ENCODE data around the gene UQCC2. TPM values are rescaled to one million over a fixed set of nuclear protein-coding genes. Genes with fewer than 3 reads are reported as not detected.

UQCC2 gene
- polyA plus RNA-seq, 1 of the 3 experiments (the other 2 are of a cell fraction): 59.0 TPM

DNA sequence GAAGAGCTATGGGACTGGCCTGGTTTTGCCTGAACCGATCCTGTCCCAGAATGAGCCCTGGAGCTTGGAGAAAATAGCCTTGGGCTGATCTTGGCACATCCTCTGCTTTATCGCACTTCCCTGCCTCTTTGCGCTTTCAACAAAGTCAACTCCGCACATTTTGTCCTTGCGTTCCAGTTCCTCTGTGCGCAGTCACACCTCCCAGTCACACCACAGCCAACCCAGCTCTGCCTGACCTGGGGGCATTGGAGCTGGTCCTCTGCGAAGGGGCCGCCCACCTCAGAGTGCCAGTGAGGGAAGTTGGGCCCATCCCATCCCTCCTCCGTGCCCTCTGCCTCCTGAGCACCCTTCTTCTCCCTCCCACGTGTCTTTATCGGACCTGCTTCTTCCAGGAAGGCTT, 16.9 kb upstream of the UQCC2 start:
- no peaks in the 10 kb centered on the region for H3K9me3 ChIP-seq
- no peak overlapping the region for H2AFZ ChIP-seq (ENCODE audit: low read depth)
- CTCF ChIA-PET: interaction anchor here (0.9 to 8.2 kb wide), 3 partner anchors 16 to 41 kb away, joined by 3 to 59 read pairs (median 3); partner anchors contain the start of gene UQCC2
- DNase-seq: no peak
- no peaks in the 10 kb centered on the region for H3K79me2 ChIP-seq (ENCODE audit: insufficient read depth)
- 81% methylated on average over 11 of the region's 11 CpGs for WGBS (ENCODE audit: low lambda C conversion rate)
- H3K27ac ChIP-seq (ENCODE audit: low read depth in 2 of 2, low read length in 1 of 2): no peak overlapping the region
- TF ChIP-seq GATA2 (CRISPR knock-in tag; IDR thresholded peaks at IDR 0.05) (no peak), FOXM1 (IDR thresholded peaks at IDR 0.05; ENCODE audit: low read depth) (no peak)
- no peak overlapping the region for H3K4me3 ChIP-seq (ENCODE audit: low read depth in 2 of 2, low read length in 1 of 2)
- H3K9me2 ChIP-seq: no peaks in the 10 kb centered on the region
- no peaks in the 10 kb centered on the region; a peak in 1 of 4 replicates for H3K4me1 ChIP-seq (ENCODE audit: control insufficient read depth in 1 of 2, insufficient read depth in 2 of 2, low read depth in 1 of 2, low read length in 1 of 2)
- no peak overlapping the region for H3K4me2 ChIP-seq
- H3F3A ChIP-seq (replicated peaks; ENCODE audit: insufficient read depth): no peaks in the 10 kb centered on the region
- H3K27me3 ChIP-seq (ENCODE audit: insufficient read depth): peaks cover 41% of the 10 kb centered on the region
- H3K9ac ChIP-seq: no peak overlapping the region
- no peaks in the 10 kb centered on the region for H4K20me1 ChIP-seq (ENCODE audit: insufficient read depth)
- no peaks in the 10 kb centered on the region for H3K36me3 ChIP-seq (replicated peaks in 1 of 2; ENCODE audit: control insufficient read depth in 1 of 2, insufficient read depth in 2 of 2, low read length in 1 of 2)
- POLR2A ChIA-PET: no interaction called here

DNA sequence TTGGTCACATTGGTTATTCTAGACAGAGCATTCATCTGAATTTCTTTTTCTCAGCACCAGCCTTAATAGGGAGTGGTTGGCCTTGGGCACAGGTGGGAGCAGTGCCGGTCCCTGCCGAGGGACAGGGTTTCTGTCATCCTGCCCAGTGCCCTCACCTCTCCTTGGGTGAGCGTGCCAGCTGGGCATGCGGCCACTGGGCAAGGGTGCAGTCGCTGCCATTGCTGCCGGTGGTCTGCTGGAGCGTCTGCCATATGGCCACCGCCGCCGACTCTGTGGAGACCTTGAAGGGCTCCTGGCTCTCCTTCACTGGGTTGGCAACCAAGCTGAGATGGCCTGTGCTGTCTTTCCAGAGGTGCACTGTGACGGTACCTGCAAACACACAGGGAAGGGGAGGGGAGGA, 16.4 kb upstream of the UQCC2 start:
- no peak overlapping the region for H3K27ac ChIP-seq (ENCODE audit: low read depth in 2 of 2, low read length in 1 of 2)
- H3K4me3 ChIP-seq (ENCODE audit: low read depth in 2 of 2, low read length in 1 of 2): no peak overlapping the region
- no peak overlapping the region for H2AFZ ChIP-seq (ENCODE audit: low read depth)
- ChIA-PET CTCF (interaction anchor here (0.9 to 8.2 kb wide), 3 partner anchors 14 to 16 kb away, joined by 3 to 59 read pairs (median 3); partner anchors contain the start of gene UQCC2), POLR2A (no interaction called here)
- no peaks in the 10 kb centered on the region for H3K9me3 ChIP-seq
- H3F3A ChIP-seq (replicated peaks; ENCODE audit: insufficient read depth): no peaks in the 10 kb centered on the region
- H3K27me3 ChIP-seq (ENCODE audit: insufficient read depth): peaks cover 45% of the 10 kb centered on the region
- no peaks in the 10 kb centered on the region; a peak in 1 of 4 replicates for H3K4me1 ChIP-seq (ENCODE audit: control insufficient read depth in 1 of 2, insufficient read depth in 2 of 2, low read depth in 1 of 2, low read length in 1 of 2)
- H4K20me1 ChIP-seq (ENCODE audit: insufficient read depth): no peaks in the 10 kb centered on the region
- no peak for TF ChIP-seq USF2 (IDR thresholded peaks at IDR 0.05; ENCODE audit: borderline replicate concordance, low read depth, low read length)
- no peak for TF ChIP-seq GABPA (IDR thresholded peaks at IDR 0.05; ENCODE audit: low read depth)
- no peak for TF ChIP-seq RFX5 (IDR thresholded peaks at IDR 0.05; ENCODE audit: low read length)
- TF ChIP-seq MEF2A (IDR thresholded peaks at IDR 0.05; ENCODE audit: borderline replicate concordance, low read depth): no peak
- TF ChIP-seq RAD21 (IDR thresholded peaks at IDR 0.05; ENCODE audit: low read length): no peak
- TF ChIP-seq, protein P1, sequence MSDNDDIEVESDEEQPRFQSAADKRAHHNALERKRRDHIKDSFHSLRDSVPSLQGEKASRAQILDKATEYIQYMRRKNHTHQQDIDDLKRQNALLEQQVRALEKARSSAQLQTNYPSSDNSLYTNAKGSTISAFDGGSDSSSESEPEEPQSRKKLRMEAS (IDR thresholded peaks at IDR 0.05; ENCODE audit: low read depth): no peak
- TF ChIP-seq RXRA (IDR thresholded peaks at IDR 0.05; ENCODE audit: borderline replicate concordance, low read depth): no peak
- no peak for TF ChIP-seq ELF1 (IDR thresholded peaks at IDR 0.05)
- TF ChIP-seq TEAD4 (IDR thresholded peaks at IDR 0.05; ENCODE audit: borderline replicate concordance, insufficient read depth): no peak
- TF ChIP-seq, protein P2, sequence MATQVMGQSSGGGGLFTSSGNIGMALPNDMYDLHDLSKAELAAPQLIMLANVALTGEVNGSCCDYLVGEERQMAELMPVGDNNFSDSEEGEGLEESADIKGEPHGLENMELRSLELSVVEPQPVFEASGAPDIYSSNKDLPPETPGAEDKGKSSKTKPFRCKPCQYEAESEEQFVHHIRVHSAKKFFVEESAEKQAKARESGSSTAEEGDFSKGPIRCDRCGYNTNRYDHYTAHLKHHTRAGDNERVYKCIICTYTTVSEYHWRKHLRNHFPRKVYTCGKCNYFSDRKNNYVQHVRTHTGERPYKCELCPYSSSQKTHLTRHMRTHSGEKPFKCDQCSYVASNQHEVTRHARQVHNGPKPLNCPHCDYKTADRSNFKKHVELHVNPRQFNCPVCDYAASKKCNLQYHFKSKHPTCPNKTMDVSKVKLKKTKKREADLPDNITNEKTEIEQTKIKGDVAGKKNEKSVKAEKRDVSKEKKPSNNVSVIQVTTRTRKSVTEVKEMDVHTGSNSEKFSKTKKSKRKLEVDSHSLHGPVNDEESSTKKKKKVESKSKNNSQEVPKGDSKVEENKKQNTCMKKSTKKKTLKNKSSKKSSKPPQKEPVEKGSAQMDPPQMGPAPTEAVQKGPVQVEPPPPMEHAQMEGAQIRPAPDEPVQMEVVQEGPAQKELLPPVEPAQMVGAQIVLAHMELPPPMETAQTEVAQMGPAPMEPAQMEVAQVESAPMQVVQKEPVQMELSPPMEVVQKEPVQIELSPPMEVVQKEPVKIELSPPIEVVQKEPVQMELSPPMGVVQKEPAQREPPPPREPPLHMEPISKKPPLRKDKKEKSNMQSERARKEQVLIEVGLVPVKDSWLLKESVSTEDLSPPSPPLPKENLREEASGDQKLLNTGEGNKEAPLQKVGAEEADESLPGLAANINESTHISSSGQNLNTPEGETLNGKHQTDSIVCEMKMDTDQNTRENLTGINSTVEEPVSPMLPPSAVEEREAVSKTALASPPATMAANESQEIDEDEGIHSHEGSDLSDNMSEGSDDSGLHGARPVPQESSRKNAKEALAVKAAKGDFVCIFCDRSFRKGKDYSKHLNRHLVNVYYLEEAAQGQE (IDR thresholded peaks at IDR 0.05; ENCODE audit: low read depth, low read length): no peak
- no peak for TF ChIP-seq RCOR1 (IDR thresholded peaks at IDR 0.05; ENCODE audit: low read length)
- TF ChIP-seq NFIC (IDR thresholded peaks at IDR 0.05; ENCODE audit: borderline replicate concordance): no peak
- TF ChIP-seq TAF1 (IDR thresholded peaks at IDR 0.05; ENCODE audit: borderline replicate concordance, low read depth, low read length): no peak
- no peak for TF ChIP-seq FOSL2 (IDR thresholded peaks at IDR 0.05; ENCODE audit: borderline replicate concordance, low read depth)
- TF ChIP-seq YY1 (IDR thresholded peaks at IDR 0.05; ENCODE audit: low read depth): no peak
- no peak for TF ChIP-seq USF1 (IDR thresholded peaks at IDR 0.05; ENCODE audit: borderline replicate concordance, low read depth)
- TF ChIP-seq, protein P3, sequence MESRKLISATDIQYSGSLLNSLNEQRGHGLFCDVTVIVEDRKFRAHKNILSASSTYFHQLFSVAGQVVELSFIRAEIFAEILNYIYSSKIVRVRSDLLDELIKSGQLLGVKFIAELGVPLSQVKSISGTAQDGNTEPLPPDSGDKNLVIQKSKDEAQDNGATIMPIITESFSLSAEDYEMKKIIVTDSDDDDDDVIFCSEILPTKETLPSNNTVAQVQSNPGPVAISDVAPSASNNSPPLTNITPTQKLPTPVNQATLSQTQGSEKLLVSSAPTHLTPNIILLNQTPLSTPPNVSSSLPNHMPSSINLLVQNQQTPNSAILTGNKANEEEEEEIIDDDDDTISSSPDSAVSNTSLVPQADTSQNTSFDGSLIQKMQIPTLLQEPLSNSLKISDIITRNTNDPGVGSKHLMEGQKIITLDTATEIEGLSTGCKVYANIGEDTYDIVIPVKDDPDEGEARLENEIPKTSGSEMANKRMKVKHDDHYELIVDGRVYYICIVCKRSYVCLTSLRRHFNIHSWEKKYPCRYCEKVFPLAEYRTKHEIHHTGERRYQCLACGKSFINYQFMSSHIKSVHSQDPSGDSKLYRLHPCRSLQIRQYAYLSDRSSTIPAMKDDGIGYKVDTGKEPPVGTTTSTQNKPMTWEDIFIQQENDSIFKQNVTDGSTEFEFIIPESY (IDR thresholded peaks at IDR 0.05; ENCODE audit: borderline replicate concordance, low read depth): no peak
- H3K4me2 ChIP-seq: no peak overlapping the region
- no peak for DNase-seq
- WGBS (ENCODE audit: low lambda C conversion rate): 79% methylated on average over 5 of the region's 11 CpGs
- no peaks in the 10 kb centered on the region for H3K9me2 ChIP-seq
- no peaks in the 10 kb centered on the region for H3K36me3 ChIP-seq (replicated peaks in 1 of 2; ENCODE audit: control insufficient read depth in 1 of 2, insufficient read depth in 2 of 2, low read length in 1 of 2)
- H3K79me2 ChIP-seq (ENCODE audit: insufficient read depth): no peaks in the 10 kb centered on the region
- no peak overlapping the region for H3K9ac ChIP-seq

All from SK-N-SH (cell line).